ENCODE measurements around the gene DAAM1.
A peak's percentile ranks its signal among the peaks of the same experiment; 100 is the strongest.

The DAAM1 gene

DNA sequence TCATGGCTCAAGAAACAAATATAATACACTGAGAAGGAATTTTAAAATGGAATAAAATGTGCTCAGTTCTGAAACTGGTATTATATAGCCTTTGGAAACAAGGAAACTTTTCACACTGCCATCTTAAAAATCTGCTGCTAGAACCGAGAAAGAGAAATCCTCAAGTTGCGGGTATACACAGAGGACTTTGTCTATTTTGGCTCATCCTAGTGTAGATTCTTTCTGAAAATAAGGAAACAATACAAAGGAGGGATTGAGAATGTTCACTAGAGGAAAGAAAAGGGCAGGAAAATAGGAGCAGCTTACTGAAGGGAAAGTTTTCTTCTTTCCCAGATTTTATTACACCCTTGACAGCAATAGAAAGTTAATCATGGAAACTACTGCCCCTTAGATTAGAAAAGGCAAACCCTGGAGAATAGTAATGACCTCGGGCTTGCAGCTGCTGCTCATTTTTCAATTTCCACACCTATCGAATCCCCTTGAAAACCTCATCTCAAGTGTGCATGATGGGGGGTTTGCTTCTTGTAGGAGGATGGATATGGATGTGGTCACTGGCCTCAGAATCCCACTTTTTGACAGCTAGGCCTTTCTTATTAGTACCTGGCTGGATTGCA lies 104.6 kb downstream of the DAAM1 start:
- no peak overlapping the region for H3K27ac Mint-ChIP-seq
- H3K4me3 Mint-ChIP-seq: no peak overlapping the region
- peaks cover 14% of the 10 kb centered on the region for H3K36me3 Mint-ChIP-seq (ENCODE audit: low read depth)
- H3K9me3 Mint-ChIP-seq: peaks cover 5% of the 10 kb centered on the region
- no peaks in the 10 kb centered on the region for H3K27me3 Mint-ChIP-seq (ENCODE audit: low read depth)
- H3K4me1 Mint-ChIP-seq (ENCODE audit: low read depth): peaks cover 23% of the 10 kb centered on the region

DNA sequence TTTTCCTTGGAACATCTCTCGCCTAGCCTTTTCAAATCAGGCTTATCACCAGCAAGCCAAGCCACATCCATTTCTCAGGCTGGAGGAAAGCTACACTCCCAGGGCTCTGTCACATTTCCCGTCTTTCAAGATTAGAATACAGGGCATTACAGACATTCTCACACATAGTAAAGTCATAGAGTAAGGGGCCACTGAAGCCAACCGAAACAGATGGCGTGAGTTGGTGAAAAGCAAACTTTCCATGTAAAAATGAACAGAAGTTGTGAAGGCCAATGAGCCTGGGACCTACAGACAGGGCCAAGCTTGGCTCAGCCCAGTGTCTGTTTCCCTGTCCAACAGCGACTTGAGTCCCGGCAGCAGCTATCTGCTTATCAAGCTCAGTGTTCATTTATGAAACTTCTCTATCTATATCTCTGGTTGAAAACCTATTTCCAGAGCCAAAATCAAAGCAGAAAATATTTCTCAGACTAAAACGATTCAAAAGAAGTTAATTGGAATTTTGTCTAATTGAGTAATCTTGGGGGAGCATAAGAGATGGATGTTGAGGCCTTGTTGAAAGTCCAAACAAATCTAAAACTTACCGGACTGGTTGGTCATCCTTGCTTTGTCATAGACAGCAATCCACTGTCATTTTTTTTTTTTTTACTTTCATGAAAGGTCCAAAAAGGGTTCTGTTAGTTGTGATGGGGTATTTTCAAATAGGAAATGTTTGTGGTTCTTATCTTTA lies 105.6 kb downstream of the DAAM1 start:
- Mint-ChIP-seq H3K27me3 (ENCODE audit: low read depth) (no peaks in the 10 kb centered on the region), H3K9me3 (no peaks in the 10 kb centered on the region), H3K4me3 (no peak overlapping the region), H3K36me3 (ENCODE audit: low read depth) (peaks cover 10% of the 10 kb centered on the region), H3K4me1 (ENCODE audit: low read depth) (peaks cover 20% of the 10 kb centered on the region), H3K27ac (no peak overlapping the region)

DNA sequence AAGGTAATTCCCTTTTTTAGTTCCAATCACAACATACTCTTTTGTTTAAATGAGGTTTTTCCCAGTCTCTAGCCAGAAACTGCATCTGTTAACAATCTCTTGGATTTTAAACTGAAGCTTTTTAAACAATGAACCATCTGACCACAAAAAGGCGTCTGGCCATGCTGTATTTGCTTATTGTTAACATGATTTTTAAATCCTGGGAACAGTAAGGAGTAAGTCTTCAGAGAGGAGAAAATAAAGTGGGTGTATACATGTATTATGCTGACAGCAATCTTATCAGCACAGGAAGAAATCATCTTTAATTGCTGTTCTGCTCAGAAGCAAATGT lies 106.2 kb downstream of the DAAM1 start:
- Mint-ChIP-seq H3K27me3 (ENCODE audit: low read depth) (no peaks in the 10 kb centered on the region), H3K27ac (no peak overlapping the region), H3K9me3 (no peaks in the 10 kb centered on the region), H3K36me3 (ENCODE audit: low read depth) (peaks cover 10% of the 10 kb centered on the region), H3K4me1 (ENCODE audit: low read depth) (peaks cover 22% of the 10 kb centered on the region), H3K4me3 (no peak overlapping the region)

DNA sequence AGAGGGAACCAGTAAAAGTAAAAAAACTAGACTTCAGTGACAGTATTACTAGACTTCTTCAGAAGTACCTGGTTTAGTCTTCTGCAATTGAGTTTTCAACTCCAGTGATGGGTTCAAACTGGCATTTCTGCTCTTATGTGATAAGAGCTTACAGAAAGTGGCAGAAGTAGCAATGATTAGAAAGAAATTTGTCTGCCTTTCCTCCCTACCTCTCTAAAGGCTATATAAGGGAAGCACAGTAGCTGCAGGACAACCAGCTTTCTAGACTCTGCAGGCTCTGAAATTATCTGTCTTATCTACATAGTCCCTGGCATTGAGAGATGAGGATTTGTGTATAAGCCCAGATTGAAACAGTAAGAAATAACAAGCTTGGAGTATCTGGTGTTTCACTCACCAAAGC lies 107.5 kb downstream of the DAAM1 start:
- peaks cover 25% of the 10 kb centered on the region for H3K4me1 Mint-ChIP-seq (ENCODE audit: low read depth)
- H3K27ac Mint-ChIP-seq: no peak overlapping the region
- H3K4me3 Mint-ChIP-seq: no peak overlapping the region
- no peaks in the 10 kb centered on the region for H3K9me3 Mint-ChIP-seq
- peaks cover 10% of the 10 kb centered on the region for H3K36me3 Mint-ChIP-seq (ENCODE audit: low read depth)
- H3K27me3 Mint-ChIP-seq (ENCODE audit: low read depth): no peaks in the 10 kb centered on the region

DNA sequence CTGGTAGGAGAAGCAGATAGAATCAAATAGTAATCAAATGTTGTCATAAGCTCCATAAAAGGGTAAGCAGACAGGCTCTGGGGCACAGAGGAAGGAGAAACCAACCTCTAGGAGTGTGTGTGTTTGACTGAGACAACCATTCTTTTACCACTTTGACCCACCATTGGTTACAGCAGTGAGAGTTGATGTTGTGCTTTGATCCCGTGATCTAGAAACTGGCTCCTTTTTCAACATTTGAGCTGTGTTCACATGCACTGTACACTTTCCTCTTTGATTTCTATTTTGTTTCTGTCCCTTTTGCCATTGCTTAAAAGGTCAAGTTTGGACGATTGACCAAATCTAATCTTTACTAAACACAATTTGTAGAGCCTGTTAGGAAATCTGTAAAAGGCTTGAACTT lies 108.0 kb downstream of the DAAM1 start:
- H3K36me3 Mint-ChIP-seq (ENCODE audit: low read depth): peaks cover 10% of the 10 kb centered on the region
- no peaks in the 10 kb centered on the region for H3K9me3 Mint-ChIP-seq
- no peak overlapping the region for H3K27ac Mint-ChIP-seq
- H3K27me3 Mint-ChIP-seq (ENCODE audit: low read depth): no peaks in the 10 kb centered on the region
- no peak overlapping the region for H3K4me3 Mint-ChIP-seq
- H3K4me1 Mint-ChIP-seq (ENCODE audit: low read depth): peaks cover 30% of the 10 kb centered on the region

DNA sequence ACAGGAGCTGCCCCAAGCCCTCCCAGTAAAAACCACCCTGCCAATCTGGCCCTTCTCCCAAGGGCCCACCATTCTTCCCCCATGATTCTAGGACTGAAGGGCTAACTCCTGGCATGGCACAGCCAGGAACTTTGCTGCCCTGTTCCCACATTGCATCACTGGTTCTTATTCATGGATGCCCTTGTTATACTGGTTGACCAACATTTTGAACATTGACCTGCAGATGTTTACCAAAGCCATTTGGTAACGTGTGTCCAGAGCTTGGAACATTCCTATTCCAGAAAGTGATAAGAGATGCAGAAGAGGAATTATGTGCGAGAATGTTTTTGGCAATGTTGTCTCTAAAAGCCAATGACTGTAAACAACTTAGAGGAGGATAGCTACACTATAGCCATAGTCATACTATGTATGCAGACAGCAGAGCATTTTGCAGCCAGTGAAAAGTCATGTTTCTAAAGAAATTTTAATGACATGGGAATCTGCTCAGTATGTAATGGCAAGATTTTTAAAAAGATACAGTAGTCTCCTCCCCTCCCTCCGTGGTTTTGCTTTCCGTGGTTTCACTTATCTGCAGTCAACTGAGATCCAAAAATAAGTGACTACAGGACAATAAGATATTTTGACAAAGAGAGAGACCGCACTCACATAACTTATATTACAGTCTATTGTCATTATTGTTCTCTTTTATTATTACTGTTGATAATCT lies 108.8 kb downstream of the DAAM1 start:
- H3K9me3 Mint-ChIP-seq: no peaks in the 10 kb centered on the region
- no peak overlapping the region for H3K27ac Mint-ChIP-seq
- no peak overlapping the region for H3K4me3 Mint-ChIP-seq
- H3K36me3 Mint-ChIP-seq (ENCODE audit: low read depth): peaks cover 8% of the 10 kb centered on the region
- H3K4me1 Mint-ChIP-seq (ENCODE audit: low read depth): peaks cover 37% of the 10 kb centered on the region
- H3K27me3 Mint-ChIP-seq (ENCODE audit: low read depth): no peaks in the 10 kb centered on the region

DNA sequence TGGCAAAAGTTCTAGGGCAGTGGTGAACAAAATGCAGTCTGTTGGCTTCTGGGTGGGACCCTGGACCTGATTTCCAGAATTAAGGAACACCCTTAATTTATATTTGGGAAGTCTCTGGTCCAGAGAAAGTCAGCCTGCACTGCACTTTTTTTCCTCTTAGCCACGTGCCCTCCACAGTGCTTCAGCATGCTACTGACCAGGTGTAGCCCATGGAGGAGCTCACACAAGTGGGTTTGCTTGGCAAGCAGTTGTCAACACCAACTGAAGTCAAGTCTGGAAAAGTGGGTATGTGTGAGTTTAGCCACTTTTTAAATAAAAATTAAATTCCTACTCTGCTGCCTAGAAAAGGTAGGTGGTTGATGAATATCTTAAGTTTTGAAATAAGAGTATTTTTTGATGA lies 111.3 kb downstream of the DAAM1 start:
- H3K4me3 Mint-ChIP-seq: no peak overlapping the region
- no peaks in the 10 kb centered on the region for H3K27me3 Mint-ChIP-seq (ENCODE audit: low read depth)
- peaks cover 37% of the 10 kb centered on the region for H3K4me1 Mint-ChIP-seq (ENCODE audit: low read depth)
- H3K36me3 Mint-ChIP-seq (ENCODE audit: low read depth): peaks cover 2% of the 10 kb centered on the region
- H3K9me3 Mint-ChIP-seq: no peaks in the 10 kb centered on the region
- H3K27ac Mint-ChIP-seq: no peak overlapping the region

DNA sequence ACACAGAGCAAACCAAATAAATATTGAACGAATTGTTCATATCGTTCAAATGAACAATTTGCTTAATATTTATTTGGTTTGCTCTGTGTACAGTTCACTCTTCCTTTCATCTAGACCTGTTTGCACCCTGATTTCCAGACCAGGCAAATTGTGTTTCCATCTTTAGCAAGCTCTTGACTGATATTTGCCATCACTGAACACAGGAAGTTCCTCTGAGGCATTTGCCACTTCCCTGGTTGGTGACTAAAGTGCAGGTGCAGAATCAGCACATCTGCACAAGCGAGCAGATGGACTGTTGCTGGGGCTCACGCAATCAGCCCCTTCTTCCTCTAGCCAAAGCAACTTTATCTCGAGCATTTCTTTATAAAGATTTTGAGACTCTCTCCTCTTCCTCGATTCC lies 112.9 kb downstream of the DAAM1 start:
- Mint-ChIP-seq H3K4me1 (ENCODE audit: low read depth) (peaks cover 33% of the 10 kb centered on the region), H3K4me3 (peak overlapping the region; percentile 14)

DNA sequence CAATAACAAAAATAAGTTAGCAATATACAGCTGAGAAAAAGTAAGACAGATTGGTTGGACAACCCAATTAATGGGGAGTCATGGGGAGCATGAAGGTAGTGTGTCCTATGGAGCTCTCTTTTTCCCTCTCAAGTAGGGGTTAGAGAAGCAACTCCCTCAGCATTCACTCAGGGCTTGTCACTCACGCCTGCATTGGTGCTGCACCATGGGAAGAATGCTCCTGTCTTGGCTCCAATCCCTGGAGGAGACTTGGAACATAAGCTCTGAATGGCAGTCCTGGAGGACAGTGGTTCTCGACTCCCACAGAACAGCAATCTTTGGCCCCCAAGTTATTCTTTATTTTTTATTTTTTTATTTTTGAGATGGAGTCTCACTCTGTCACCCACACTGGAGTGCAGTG lies 113.8 kb downstream of the DAAM1 start:
- Mint-ChIP-seq H3K4me1 (ENCODE audit: low read depth) (peaks cover 29% of the 10 kb centered on the region), H3K27ac (no peak overlapping the region), H3K27me3 (ENCODE audit: low read depth) (no peaks in the 10 kb centered on the region), H3K9me3 (no peaks in the 10 kb centered on the region), H3K36me3 (ENCODE audit: low read depth) (peaks cover 2% of the 10 kb centered on the region), H3K4me3 (no peak overlapping the region)

More for the DNA sequence above, 112.9 kb downstream of the DAAM1 start:
- Mint-ChIP-seq H3K36me3 (ENCODE audit: low read depth) (peaks cover 2% of the 10 kb centered on the region), H3K27ac (no peak overlapping the region), H3K9me3 (no peaks in the 10 kb centered on the region), H3K27me3 (ENCODE audit: low read depth) (no peaks in the 10 kb centered on the region)

DNA sequence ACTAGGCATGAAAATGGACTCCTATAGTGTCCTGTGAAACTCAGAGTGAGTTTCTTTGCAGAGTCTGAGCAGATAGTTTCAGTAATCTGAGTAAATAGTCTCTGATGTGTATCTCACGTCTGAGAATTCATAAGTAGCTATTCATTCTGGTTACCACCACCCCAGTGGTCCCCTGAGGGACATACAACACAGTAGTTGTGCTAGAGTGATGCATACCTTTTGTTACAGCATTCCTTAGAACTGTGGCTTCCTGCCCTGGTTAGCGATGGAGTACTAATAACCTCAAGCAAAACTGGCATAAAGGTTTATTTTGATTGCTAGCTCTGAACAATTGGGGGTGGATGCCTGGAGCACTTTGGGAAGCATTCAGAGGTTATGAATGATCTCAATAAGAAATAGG lies 114.7 kb downstream of the DAAM1 start:
- Mint-ChIP-seq H3K36me3 (ENCODE audit: low read depth) (peaks cover 2% of the 10 kb centered on the region), H3K4me1 (ENCODE audit: low read depth) (peaks cover 24% of the 10 kb centered on the region), H3K9me3 (no peaks in the 10 kb centered on the region), H3K27me3 (ENCODE audit: low read depth) (no peaks in the 10 kb centered on the region), H3K27ac (no peak overlapping the region), H3K4me3 (no peak overlapping the region)

DNA sequence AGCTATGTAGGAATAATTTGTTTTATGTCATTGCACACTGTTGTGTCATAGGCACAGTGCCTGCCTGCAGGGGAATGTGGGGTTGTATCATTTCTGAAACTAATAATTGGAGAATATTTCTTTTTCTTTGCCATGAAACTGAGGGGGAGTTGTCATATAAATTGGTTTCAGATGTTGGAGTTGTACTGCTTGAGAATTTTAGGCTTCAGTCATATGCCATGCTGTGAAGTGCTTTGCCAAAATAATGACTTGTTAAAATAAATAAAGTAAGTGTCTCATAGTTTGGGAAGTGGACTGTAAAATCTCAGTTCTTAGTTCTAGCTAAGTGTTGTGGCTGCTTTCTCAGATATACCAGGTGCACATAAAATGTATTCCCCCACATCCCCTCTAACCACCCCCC lies 116.8 kb downstream of the DAAM1 start:
- Mint-ChIP-seq H3K36me3 (ENCODE audit: low read depth) (peaks cover 3% of the 10 kb centered on the region), H3K27me3 (ENCODE audit: low read depth) (no peaks in the 10 kb centered on the region), H3K27ac (no peak overlapping the region), H3K9me3 (no peaks in the 10 kb centered on the region), H3K4me1 (ENCODE audit: low read depth) (peaks cover 22% of the 10 kb centered on the region), H3K4me3 (no peak overlapping the region)

DNA sequence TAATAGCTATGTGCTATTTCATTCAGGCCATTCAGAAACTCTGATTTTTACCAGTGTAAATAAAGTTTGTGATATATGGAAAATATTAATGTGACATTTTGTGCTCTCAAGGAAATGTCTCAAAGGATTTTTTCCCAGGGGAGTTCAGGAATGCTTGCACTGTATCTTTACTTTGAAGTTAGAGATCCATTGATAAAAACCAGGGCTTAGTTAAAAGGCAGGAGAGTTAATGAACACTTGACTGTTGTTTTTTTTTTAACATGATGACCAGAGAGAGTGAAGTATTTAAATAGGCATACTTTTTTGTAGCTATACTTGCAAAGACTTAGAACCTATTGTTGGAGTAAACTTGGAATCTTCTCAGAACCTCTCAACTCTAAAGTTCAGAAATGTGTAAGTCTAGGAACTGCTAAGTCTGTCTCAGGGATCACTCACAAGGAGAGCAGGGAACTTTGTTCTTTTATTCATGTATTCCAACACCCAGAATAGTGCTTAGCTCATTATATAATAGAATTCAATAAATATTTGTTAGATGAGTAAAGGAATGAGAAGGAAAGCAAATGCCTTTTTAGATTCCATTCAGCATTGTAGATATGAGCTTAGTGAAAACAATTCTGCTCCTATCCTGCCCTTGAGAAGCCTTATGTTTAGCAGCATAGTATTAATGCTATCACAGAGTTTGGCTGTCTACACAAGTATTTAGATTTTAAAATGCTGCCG lies 117.5 kb downstream of the DAAM1 start:
- Mint-ChIP-seq H3K36me3 (ENCODE audit: low read depth) (peaks cover 3% of the 10 kb centered on the region), H3K4me1 (ENCODE audit: low read depth) (peaks cover 18% of the 10 kb centered on the region), H3K27ac (no peak overlapping the region), H3K27me3 (ENCODE audit: low read depth) (no peaks in the 10 kb centered on the region), H3K4me3 (no peak overlapping the region), H3K9me3 (no peaks in the 10 kb centered on the region)

DNA sequence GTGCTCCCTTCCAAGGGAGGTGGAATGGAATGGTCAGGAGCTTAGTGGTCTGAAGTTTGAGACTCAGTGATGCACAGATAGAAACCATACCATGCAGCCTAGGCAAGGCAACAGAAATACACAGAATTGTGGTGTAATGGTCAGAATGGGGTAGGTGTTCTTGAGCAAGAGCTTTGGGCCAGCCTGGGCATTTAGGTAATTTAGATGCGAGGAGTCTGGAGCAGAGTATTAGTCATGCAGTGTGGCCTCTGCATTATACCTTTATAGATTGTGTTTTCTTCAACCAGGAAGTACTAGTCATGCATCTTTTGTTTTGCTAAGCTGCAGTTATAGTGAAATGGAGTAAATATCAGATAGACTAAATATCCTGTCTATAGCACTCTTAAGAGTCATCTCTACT lies 118.3 kb downstream of the DAAM1 start:
- Mint-ChIP-seq H3K27ac (no peak overlapping the region), H3K4me1 (ENCODE audit: low read depth) (peaks cover 11% of the 10 kb centered on the region), H3K27me3 (ENCODE audit: low read depth) (no peaks in the 10 kb centered on the region)

DNA sequence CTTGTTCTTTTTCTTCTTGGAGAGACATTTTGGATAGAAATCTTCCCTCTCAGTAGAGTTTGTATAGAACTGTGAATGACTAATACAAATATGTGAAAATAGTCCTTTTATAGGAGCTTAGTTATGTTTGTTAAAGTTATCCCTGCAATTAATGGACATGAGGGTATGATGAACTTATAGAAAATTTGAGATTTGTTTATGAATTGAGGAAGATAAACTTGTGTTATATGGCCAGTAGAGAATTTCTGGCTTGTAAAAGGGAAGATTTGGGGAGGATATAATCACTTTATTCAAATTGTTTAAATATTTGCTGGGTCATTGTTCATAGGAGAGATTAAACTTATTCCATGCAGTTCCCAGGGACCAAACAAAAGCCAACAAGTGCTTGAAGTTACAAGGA lies 119.6 kb downstream of the DAAM1 start:
- peaks cover 7% of the 10 kb centered on the region for H3K4me1 Mint-ChIP-seq (ENCODE audit: low read depth)
- H3K9me3 Mint-ChIP-seq: no peaks in the 10 kb centered on the region
- H3K4me3 Mint-ChIP-seq: no peak overlapping the region
- H3K36me3 Mint-ChIP-seq (ENCODE audit: low read depth): peaks cover 2% of the 10 kb centered on the region
- no peak overlapping the region for H3K27ac Mint-ChIP-seq
- H3K27me3 Mint-ChIP-seq (ENCODE audit: low read depth): no peaks in the 10 kb centered on the region

More for the DNA sequence above, 118.3 kb downstream of the DAAM1 start:
- Mint-ChIP-seq H3K9me3 (no peaks in the 10 kb centered on the region), H3K4me3 (no peak overlapping the region), H3K36me3 (ENCODE audit: low read depth) (peaks cover 3% of the 10 kb centered on the region)

All from T-helper 1 cell treated with Interleukin-12 subunit alpha and Interleukin-12 subunit beta and Interleukin-4 antibody, amounts not matched to agents 30 μg/mL and 1 μg/mL, for 36 hours (primary cell).